GM12878 (cell line): ENCODE measurements around the gene CFAP57. TPM values are rescaled to one million over a fixed set of nuclear protein-coding genes. Genes with fewer than 3 reads are reported as not detected.
A peak's percentile ranks its signal among the peaks of the same experiment; 100 is the strongest.

Experiments used
- BHLHE40 ChIP-seq, 2 experiments: fragments of 450-650 bp in 1 of 2; IDR thresholded peaks; 2 replicates each; pipeline ENCODE4 v1.6.1; 2011 to 2017; ENCODE audit warnings: low read depth in 2 of 2, borderline replicate concordance in 1 of 2, improper control_type of control experiment in 1 of 2, low read length in 1 of 2, mild to moderate bottlenecking in 1 of 2
- CTCF ChIP-seq, 3 experiments: IDR thresholded peaks in 2 of 3; conservative IDR thresholded peaks in 1 of 3; 2 replicates each; pipeline ENCODE4 v1.5.1; 2011; ENCODE audit warnings: low read depth in 3 of 3, low read length in 3 of 3, mild to moderate bottlenecking in 3 of 3, control low read depth in 2 of 3, moderate library complexity in 2 of 3, inconsistent platforms in 1 of 3, mixed read lengths in 1 of 3; ENCODE audit not compliant: control insufficient read depth in 2 of 3, insufficient read depth in 1 of 3; ENCODE audit errors: extremely low read depth in 1 of 3
- CUX1 ChIP-seq: IDR thresholded peaks from 2 replicates; pipeline ENCODE4 v1.6.1; 2012; ENCODE audit warnings: improper control_type of control experiment, low read depth, low read length; ENCODE audit not compliant: insufficient replicate concordance
- ESRRA ChIP-seq: IDR thresholded peaks from 2 replicates; pipeline ENCODE4 v1.6.1; 2012; ENCODE audit warnings: mild to moderate bottlenecking, low read length, improper control_type of control experiment
- HCFC1 ChIP-seq: fragments of 150-350 bp; IDR thresholded peaks from 2 replicates; pipeline ENCODE4 v1.6.1; 2014; ENCODE audit warnings: low read length
- IKZF1 ChIP-seq: fragments of 450-650 bp; conservative IDR thresholded peaks from 2 replicates; pipeline ENCODE4 v1.6.1; 2017; ENCODE audit warnings: antibody characterized with exemption, mild to moderate bottlenecking
- MEF2A ChIP-seq: IDR thresholded peaks from 2 replicates; pipeline ENCODE4 v1.6.1; 2011; ENCODE audit warnings: low read depth, mild to moderate bottlenecking, low read length, moderate library complexity; ENCODE audit not compliant: insufficient read depth
- PAX8 ChIP-seq: fragments of 450-650 bp; IDR thresholded peaks from 2 replicates; pipeline ENCODE4 v1.6.1; 2017; ENCODE audit warnings: mild to moderate bottlenecking, moderate library complexity
- PBX3 ChIP-seq: IDR thresholded peaks from 2 replicates; pipeline ENCODE4 v1.6.1; 2011; ENCODE audit warnings: mild to moderate bottlenecking, low read depth, low read length, moderate library complexity; ENCODE audit not compliant: insufficient replicate concordance
- RAD21 ChIP-seq: IDR thresholded peaks from 2 replicates; pipeline ENCODE4 v1.6.1; 2011; ENCODE audit warnings: mild to moderate bottlenecking, low read depth, low read length, moderate library complexity; ENCODE audit not compliant: insufficient read depth
- SKIL ChIP-seq: fragments of 450-650 bp; IDR thresholded peaks from 2 replicates; pipeline ENCODE4 v1.6.1; 2017; ENCODE audit warnings: mild to moderate bottlenecking, low read depth, inconsistent platforms; ENCODE audit not compliant: poor library complexity, severe bottlenecking
- SREBF2 ChIP-seq: IDR thresholded peaks from 2 replicates; pipeline ENCODE4 v1.6.1; 2012; ENCODE audit warnings: mild to moderate bottlenecking, low read length
- STAT3 ChIP-seq: IDR thresholded peaks from 2 replicates; pipeline ENCODE4 v1.6.1; 2011; ENCODE audit warnings: low read depth, low read length, improper control_type of control experiment
- ZBED1 ChIP-seq: IDR thresholded peaks from 2 replicates; pipeline ENCODE4 v1.6.1; 2016; ENCODE audit warnings: borderline replicate concordance
- ZBTB4 ChIP-seq: fragments of 450-650 bp; formaldehyde crosslinking; IDR thresholded peaks from 2 replicates; pipeline ENCODE4 v1.4.0; 2022; ENCODE audit warnings: mild to moderate bottlenecking, moderate library complexity
- ZNF207 ChIP-seq: fragments of 450-650 bp; IDR thresholded peaks from 2 replicates; pipeline ENCODE4 v1.6.1; 2014; ENCODE audit warnings: antibody characterized with exemption, mild to moderate bottlenecking, borderline replicate concordance
- polyA plus RNA-seq, 11 experiments: library from polyadenylated mRNA; depleted of rRNA in 4 of 11; unstranded in 6 of 11; stranded (reverse) in 5 of 11; fragments of >200 nt; fragmentation: Nextera tagmentation in 4 of 11; fragmentation: Illumina TruSeq in 1 of 11; extraction: Ambion mirVana in 4 of 11; extraction: Trizol in 1 of 11; gene quantifications; 1 replicate in 1 of 11; 2 replicates in 10 of 11; pipeline versions ENCODE4 v1.2.1 to v1.2.3, GENCODE V29; 2011 to 2016; ENCODE audit warnings: inconsistent platforms in 2 of 11, missing spikeins in 2 of 11, low read depth in 1 of 11
- total RNA-seq, 4 experiments: library from RNA; depleted of rRNA in 3 of 4; stranded (reverse); fragments of >200 nt in 3 of 4; fragmentation: Illumina TruSeq in 1 of 4; extraction: Trizol in 1 of 4; gene quantifications; 2 replicates each; pipeline versions ENCODE4 v1.2.1 to v1.2.3, GENCODE V29; 2013 to 2021

The CFAP57 gene
- total and polyA plus RNA-seq, 10 of the 15 experiments (the other 5 are each of a cell fraction or from before 2014, with no cell fraction given): 0.45 to 4.8 (median 1.3) TPM

- no peak for TF ChIP-seq CUX1
- TF ChIP-seq PBX3: no peak
- no peak for TF ChIP-seq MEF2A
- TF ChIP-seq SKIL: no peak
- no peak for TF ChIP-seq ZBED1
- TF ChIP-seq SREBF2: no peak
- TF ChIP-seq CTCF (IDR thresholded peaks at IDR 0.05 in 2 of 3, conservative IDR thresholded peaks at IDR 0.05 in 1 of 3; ENCODE audit: control insufficient read depth in 2 of 3, extremely low read depth in 1 of 3, insufficient read depth in 1 of 3, low read depth in 3 of 3, low read length in 3 of 3): peak; percentile 11 to 31 (median 28); a peak in 2 of 6 replicates
- no peak for TF ChIP-seq HCFC1
- TF ChIP-seq IKZF1: no peak
- TF ChIP-seq PAX8: no peak
- TF ChIP-seq STAT3: no peak
- TF ChIP-seq BHLHE40 (IDR thresholded peaks at IDR 0.05; ENCODE audit: borderline replicate concordance in 1 of 2, low read depth in 2 of 2, low read length in 1 of 2): peak in 1 of 2 experiments; percentile 53; a peak in 2 of 4 replicates
- no peak for TF ChIP-seq ZBTB4 (CRISPR knock-in tag)
- TF ChIP-seq ZNF207: no peak
- TF ChIP-seq RAD21: no peak
- no peak for TF ChIP-seq ESRRA
These were observed 28.7 kb upstream of the CFAP57 start (continued) for GRCh38 chr1:43143441-43143888.
